ENCODE results near the gene CAMTA1.

The CAMTA1 gene

GRCh38 chr1:7476402-7476801 is 691.1 kb downstream of the CAMTA1 start:
- no peak for DNase-seq

DNA sequence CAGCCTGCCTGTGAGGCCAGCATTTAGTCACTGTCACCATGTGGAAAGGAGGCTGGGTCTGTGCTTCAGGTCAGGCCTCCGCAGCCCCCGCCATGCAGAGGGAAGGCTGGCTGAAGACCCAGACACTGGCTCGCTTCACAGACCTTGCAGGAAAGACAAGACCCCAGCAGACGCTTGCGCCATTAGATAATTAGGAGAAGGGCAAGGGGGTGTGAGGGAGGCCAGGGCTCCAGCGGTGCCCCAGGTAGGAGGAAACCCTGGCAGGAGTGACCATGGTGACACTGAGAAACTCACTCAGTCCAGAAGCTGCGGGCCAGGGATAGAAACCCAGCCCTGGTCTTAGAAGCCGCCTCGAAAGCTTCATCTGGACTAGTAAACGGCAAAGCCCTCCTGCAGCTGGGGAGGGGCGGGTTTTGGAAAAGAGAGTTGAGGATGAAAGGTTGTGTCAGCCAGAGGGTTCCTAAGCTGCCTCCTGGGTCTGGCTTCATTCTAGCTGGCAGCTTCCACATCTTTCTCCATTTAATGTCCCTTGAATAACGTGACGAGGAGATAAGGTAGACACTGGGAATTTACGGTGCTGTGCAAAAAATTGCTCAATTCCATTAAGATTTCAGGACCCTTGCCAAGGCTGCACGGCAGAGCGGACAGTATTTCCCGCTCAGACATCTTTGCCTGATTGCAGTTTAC is 691.8 kb downstream of the CAMTA1 start:
- no peak for DNase-seq

- no peak for DNase-seq
These were observed 692.3 kb downstream of the CAMTA1 start for GRCh38 chr1:7477593-7477992.

DNA sequence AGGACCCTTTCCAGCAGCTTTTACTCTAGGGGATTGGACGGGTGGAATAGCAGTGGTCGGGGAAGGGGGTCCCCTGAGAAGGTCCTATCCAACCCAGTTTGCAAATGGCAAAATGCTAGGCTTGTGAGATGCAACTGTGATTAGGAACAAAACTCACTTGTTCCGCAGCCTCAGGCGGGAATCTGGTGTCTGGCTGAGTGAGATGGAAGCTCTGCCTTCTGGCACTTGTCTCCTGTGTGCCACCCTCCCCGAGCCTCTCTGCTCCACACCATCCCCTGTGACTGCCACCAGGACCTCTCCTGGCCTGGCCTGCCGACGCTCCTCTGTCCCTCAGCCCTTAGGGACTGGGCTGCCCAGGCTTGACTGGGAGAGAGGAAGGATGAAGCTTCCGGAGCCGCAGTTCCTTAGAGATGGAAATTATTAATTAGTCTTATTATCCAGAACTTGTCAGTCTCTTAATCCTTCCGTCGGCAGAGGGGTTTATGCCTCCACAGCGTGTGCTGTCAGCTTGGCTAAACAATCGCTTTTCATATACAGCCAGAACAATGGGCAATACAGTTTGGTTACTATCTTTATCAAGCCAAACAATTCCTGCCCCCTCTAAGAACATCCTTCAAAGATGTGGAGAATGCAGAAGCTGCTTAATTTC is 693.0 kb downstream of the CAMTA1 start:
- no peak for DNase-seq

- DNase-seq: no peak
These were observed 693.7 kb downstream of the CAMTA1 start for GRCh38 chr1:7478809-7479499.

GRCh38 chr1:7479571-7479970 is 694.3 kb downstream of the CAMTA1 start:
- DNase-seq: no peak

GRCh38 chr1:7481194-7481593 is 695.9 kb downstream of the CAMTA1 start:
- DNase-seq: no peak

DNA sequence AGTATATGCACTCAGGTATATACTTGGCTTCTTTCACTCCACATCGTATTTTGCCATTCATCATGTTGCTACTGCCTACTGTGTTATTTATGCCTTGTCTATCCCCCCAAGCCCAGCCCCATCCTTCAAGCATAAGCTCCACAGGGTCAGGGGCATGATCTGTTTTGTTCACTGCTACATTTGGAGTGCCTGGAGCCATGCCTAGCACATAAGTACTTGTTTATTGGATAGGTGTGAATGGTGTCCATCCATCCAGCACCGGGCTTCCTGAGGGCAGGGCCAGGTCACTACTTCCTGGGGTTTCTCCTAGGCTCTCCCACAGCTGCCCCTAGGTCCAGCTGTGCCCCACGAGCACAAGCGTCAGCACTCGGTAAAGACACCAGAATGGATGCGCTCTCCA is 696.8 kb downstream of the CAMTA1 start:
- DNase-seq: no peak

DNA sequence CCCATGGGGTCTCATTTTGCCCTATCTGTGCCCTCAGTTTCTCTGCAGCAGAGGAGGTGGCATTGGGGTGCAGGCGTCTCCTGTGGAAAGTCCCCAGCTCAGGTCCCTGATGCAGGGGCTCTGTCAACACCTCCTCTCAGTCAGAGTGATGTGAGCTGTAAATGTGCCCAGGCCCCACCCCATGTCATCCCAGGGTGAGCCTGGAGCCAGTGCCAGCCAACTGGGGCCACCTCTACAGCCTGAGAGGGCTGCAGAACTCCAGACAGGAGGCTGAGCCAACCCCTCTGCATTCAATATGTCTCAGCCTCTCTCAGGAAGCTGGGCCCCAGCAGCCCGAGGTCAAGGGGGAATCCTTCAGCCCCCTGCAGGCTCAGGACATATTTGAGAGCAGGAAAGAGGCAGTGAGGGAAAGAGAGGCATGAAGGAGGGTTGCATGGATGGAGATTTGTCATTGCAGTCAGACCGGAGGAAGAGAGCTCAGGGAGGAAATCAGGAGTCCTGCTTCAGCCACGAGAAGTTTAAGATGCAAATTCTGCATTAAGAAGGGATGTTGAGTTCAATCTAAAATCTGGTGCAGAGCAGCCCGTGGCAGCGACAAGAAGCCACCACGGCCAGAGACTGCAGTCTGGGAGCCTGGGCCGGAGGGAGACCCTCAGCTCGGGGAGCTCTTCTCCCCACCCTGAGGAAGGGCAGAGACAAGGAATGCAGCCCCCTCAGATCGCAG is 697.7 kb downstream of the CAMTA1 start:
- no peak for DNase-seq

GRCh38 chr1:7483634-7484383 is 698.6 kb downstream of the CAMTA1 start:
- DNase-seq: no peak

DNA sequence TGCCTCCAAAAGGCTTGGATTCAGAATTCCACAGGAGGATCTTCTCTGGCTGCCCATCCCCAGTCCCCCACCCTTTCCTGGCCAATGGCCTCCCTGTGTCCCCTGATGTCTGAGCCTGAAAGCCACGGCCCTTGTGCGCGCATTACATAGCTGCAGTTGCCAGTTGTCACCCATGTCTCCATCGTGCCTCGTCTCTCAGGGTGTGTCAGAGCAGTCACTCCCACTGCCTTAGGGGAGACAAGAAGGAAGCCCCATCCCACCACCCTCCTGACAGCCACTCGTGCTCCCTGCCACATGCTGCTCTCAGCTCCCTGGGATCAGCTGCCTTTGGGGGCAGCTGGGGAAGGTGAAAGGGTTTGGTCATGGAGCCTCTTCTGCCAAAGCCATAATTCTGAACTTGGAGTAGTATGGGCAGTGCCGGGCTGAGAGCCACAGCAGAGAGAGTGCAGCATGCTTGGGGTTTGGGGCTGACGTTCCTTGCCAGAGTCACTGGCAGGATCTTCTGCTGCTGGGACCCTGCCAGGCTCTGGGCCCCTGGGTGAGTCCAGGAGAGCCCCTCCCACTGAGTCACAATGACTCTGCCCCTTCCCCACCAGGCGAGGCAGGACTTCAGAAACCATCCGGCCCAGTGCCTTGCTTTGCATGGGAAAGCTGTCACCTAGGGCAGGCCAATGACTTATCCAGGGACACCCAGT is 700.0 kb downstream of the CAMTA1 start:
- DNase-seq: no peak

- DNase-seq: no peak
These were observed 700.6 kb downstream of the CAMTA1 start for GRCh38 chr1:7485826-7486225.

DNA sequence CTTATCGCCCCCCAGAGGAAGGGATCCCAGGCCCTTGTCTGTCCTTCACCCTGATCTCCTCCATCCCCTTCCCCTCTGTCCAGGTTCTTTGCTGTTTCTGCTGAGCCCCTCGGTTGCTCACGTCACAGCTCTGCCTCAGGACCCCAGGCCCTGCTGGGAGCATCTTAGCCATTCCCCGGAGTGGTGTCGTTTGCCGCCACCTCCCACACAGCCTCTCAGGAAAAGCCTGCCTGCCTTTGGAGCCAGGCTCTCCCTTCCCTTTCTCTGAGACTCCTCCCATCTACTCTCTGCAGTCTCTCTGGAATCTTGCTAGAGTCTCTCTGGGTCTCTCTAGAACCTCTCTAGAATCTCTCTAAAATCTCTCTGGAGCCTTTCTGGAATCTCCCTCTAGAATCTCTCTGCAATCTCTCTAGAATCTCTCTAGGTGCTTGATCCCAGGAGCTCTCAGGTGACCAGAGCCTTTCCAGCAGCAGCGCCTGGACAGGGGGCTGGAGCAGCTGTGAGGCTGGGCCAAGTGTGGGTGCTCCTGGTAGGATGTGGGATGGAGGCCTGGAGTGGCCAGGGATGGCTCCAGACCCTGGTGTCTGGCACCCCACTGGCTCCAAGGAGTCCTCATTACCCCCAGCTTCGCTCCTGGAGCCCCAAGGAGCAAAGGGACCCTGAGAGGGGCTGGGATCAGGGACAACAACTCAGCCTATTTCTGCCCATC is 702.7 kb downstream of the CAMTA1 start:
- no peak for DNase-seq

GRCh38 chr1:7488475-7488842 is 703.2 kb downstream of the CAMTA1 start:
- DNase-seq: no peak

DNA sequence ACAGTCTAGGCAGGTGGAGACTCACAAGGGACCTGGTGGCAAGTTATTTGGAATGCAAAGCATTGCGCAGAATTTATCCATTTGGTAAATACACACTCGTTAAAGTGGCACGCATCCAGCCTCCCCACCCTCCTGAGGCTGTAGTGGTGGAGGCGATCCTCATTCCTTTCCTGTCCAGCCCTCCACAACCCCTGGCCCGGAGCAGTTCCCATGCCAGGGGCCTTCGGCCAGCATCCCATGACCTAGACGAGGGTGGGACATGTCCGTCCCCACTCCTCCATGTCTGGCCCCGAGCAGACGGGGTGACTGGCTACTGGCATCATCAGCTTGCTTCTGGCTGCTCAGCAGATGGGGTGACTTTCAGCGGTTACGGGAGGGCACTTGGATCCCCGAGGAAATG is 704.3 kb downstream of the CAMTA1 start:
- DNase-seq: no peak

DNA sequence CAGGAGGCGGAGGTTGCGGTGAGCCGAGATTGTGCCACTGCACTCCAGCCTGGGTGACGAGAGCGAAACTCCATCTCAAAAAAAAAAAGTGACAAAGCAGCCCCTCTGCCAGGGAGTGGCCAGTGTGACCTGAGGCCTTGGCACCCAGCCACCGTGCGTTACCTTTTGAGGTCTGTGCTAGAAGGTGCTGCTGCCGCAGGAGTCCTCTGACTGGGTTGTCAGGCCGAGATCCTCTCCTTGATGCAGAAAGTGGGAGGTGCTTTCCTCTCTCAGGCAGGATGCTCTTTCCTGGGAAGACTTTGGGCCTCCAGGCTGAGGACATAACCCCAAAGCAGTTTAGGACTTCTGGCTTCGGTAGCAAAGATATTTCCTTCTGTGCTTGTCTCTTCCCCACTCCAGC is 705.3 kb downstream of the CAMTA1 start:
- DNase-seq: no peak

DNA sequence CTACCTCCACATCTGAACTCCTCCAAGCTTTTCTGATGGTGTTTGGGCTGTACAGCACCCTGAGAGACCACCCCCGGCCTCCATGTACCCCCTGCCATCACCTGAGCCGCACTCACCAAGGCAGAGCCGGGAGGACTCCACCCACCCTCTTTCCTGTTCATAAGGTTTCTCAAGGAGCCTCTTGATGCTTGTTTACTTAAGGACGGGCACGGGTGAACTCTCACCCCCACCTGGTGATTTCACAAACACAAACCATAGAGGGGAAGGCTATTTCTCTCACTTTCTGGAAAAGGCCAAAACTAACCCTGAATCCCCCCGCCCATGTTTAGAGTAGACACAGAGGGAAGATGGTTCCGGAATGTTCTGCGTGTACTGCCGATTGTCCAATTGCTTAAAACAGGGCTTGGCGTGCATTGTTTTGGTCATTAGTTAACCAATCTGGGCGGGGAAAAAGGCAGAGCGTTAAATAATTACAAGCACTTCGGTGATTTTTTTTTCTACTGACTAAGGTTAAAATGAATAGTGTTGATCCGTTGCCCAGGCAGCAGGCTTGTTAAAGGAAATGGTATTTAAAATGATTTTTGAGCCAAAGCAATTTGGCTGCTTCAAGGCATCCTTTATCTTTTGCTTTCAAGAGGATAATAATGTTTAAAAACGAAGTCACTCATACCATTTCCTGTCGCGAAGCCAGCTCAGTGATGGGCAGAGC is 706.0 kb downstream of the CAMTA1 start:
- no peak for DNase-seq

- no peak for DNase-seq
These were observed 706.5 kb downstream of the CAMTA1 start for GRCh38 chr1:7491818-7492173.

DNA sequence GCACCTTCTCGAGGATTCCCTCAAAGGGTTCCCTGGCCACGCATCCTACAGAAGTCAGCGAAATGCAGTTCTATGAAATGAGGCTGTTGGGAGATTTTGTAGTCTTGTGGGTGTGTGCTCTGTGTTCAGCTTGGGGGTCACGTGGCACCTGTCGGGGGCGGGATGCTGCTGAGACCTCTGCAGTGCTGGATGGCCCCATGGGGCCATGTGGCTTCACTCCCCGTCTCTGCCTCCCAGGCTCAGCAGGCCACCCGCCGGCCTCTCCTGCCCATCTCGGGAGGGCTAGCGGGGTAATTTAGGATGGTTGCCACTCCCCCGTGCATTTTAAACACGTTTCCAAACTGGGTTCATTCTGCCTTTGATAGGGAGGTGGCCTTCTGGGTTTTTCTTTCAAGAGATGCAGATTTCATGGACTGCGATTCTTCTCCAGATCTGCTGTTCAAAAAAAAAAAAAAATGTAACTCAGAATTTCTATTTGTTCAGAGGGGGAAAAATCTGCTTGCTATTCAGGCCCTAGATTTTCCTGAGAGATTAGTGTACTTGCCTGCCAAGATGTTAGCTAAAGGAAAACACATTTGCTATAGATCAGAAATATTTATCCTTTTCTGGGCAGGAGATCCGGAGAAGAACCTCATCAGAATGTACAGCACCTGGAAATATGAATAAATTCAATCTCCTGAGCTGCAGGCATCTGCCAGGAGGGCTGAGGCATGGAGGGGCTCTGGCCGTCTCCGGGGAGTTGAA is 708.6 kb downstream of the CAMTA1 start:
- DNase-seq: no peak

DNA sequence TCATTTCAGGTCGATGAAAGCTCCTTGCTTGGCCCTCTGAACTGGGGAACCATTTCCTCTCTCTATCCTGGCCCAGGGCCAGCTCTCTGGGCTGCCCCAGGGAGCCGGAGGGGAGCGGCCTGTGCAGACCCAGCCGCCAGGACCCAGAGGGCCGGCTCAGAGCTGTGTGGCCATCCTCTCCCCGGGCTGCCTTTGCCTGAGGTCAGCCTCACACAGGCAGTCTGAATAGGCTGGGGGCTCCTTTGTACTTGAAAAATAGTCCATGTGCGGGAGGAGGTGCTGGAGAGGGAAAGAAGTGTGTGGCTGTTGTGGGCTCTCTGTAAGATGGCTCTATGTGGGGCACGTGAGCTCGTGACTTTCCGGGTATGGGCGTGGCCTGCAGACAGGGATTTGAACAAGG is 710.7 kb downstream of the CAMTA1 start:
- DNase-seq: no peak
